ENCODE results near the gene ARHGEF26.

ARHGEF26 gene

GRCh38 chr3:154273381-154273780 is 152.2 kb downstream of the ARHGEF26 start:
- Histone ChIP-seq H3K4me3 (replicated peaks; ENCODE audit: insufficient read depth, low read length) (no peak overlapping the region), H3K27ac (replicated peaks) (no peak overlapping the region), H3K27me3 (ENCODE audit: insufficient read depth, poor library complexity, severe bottlenecking) (no peaks in the 10 kb centered on the region)
- no peak for TF ChIP-seq GABPA (IDR thresholded peaks at IDR 0.05; ENCODE audit: low read depth)
- TF ChIP-seq CTCF (IDR thresholded peaks at IDR 0.05; ENCODE audit: insufficient read depth, low read length) = no peak
- TF ChIP-seq SPI1 (IDR thresholded peaks at IDR 0.05; ENCODE audit: borderline replicate concordance, low read depth) = no peak
- TF ChIP-seq POLR2AphosphoS5 (IDR thresholded peaks at IDR 0.05; ENCODE audit: low read depth) = no peak
- no peak for TF ChIP-seq REST (IDR thresholded peaks at IDR 0.05; ENCODE audit: insufficient replicate concordance, low read depth)
- DNase-seq (ENCODE audit: low read depth in 1 of 2, low spot score in 1 of 2) = no peak

- DNase-seq (ENCODE audit: low read depth in 1 of 2, low spot score in 1 of 2) = no peak
- H3K4me3 ChIP-seq (replicated peaks; ENCODE audit: insufficient read depth, low read length) = no peak overlapping the region
- no peaks in the 10 kb centered on the region for H3K27me3 ChIP-seq (ENCODE audit: insufficient read depth, poor library complexity, severe bottlenecking)
- no peak overlapping the region for H3K27ac ChIP-seq (replicated peaks)
- TF ChIP-seq CTCF (IDR thresholded peaks at IDR 0.05; ENCODE audit: insufficient read depth, low read length) (no peak), SPI1 (IDR thresholded peaks at IDR 0.05; ENCODE audit: borderline replicate concordance, low read depth) (no peak), GABPA (IDR thresholded peaks at IDR 0.05; ENCODE audit: low read depth) (no peak), POLR2AphosphoS5 (IDR thresholded peaks at IDR 0.05; ENCODE audit: low read depth) (no peak), REST (IDR thresholded peaks at IDR 0.05; ENCODE audit: insufficient replicate concordance, low read depth) (no peak)
Observed at GRCh38 chr3:154274348-154274747, 153.2 kb downstream of the ARHGEF26 start.

GRCh38 chr3:154275292-154275691 is 154.1 kb downstream of the ARHGEF26 start:
- Histone ChIP-seq H3K27ac (replicated peaks) (no peak overlapping the region), H3K4me3 (replicated peaks; ENCODE audit: insufficient read depth, low read length) (no peak overlapping the region), H3K27me3 (ENCODE audit: insufficient read depth, poor library complexity, severe bottlenecking) (no peaks in the 10 kb centered on the region)
- DNase-seq (ENCODE audit: low read depth in 1 of 2, low spot score in 1 of 2) = no peak
- TF ChIP-seq SPI1 (IDR thresholded peaks at IDR 0.05; ENCODE audit: borderline replicate concordance, low read depth) (no peak), CTCF (IDR thresholded peaks at IDR 0.05; ENCODE audit: insufficient read depth, low read length) (no peak), GABPA (IDR thresholded peaks at IDR 0.05; ENCODE audit: low read depth) (no peak), POLR2AphosphoS5 (IDR thresholded peaks at IDR 0.05; ENCODE audit: low read depth) (no peak), REST (IDR thresholded peaks at IDR 0.05; ENCODE audit: insufficient replicate concordance, low read depth) (no peak)

Data from HL-60 (cell line).